Measurements from ENCODE around the gene BRINP3.

The BRINP3 gene

GRCh38 chr1:190312763-190313162 is 164.9 kb downstream of the BRINP3 start:
- DNase-seq: no peak

GRCh38 chr1:190303501-190303900 is 174.2 kb downstream of the BRINP3 start:
- no peak for DNase-seq

GRCh38 chr1:190296453-190296852 is 181.2 kb downstream of the BRINP3 start:
- DNase-seq: no peak

- no peak for DNase-seq
These were observed 187.8 kb downstream of the BRINP3 start for GRCh38 chr1:190289897-190290296.

- no peak for DNase-seq
These were observed 191.6 kb downstream of the BRINP3 start for GRCh38 chr1:190286111-190286510.

- DNase-seq: no peak
These were observed 200.6 kb downstream of the BRINP3 start for GRCh38 chr1:190277107-190277506.

GRCh38 chr1:190274721-190275120 is 202.9 kb downstream of the BRINP3 start:
- DNase-seq: no peak

- no peak for DNase-seq
These were observed 204.5 kb downstream of the BRINP3 start for GRCh38 chr1:190273161-190273560.

GRCh38 chr1:190262538-190262937 is 215.1 kb downstream of the BRINP3 start:
- DNase-seq: no peak

- DNase-seq: no peak
These were observed 218.2 kb downstream of the BRINP3 start for GRCh38 chr1:190259424-190259823.

GRCh38 chr1:190258003-190258402 is 219.7 kb downstream of the BRINP3 start:
- no peak for DNase-seq

- DNase-seq: no peak
These were observed 225.6 kb downstream of the BRINP3 start for GRCh38 chr1:190252046-190252445.

GRCh38 chr1:190250368-190250767 is 227.3 kb downstream of the BRINP3 start:
- no peak for DNase-seq

- DNase-seq: no peak
These were observed 233.3 kb downstream of the BRINP3 start for GRCh38 chr1:190244406-190244805.

GRCh38 chr1:190243056-190243455 is 234.6 kb downstream of the BRINP3 start:
- no peak for DNase-seq

- no peak for DNase-seq
These were observed 251.7 kb downstream of the BRINP3 start for GRCh38 chr1:190226006-190226405.

GRCh38 chr1:190212450-190212849 is 265.2 kb downstream of the BRINP3 start:
- no peak for DNase-seq

- DNase-seq: no peak
These were observed 269.9 kb downstream of the BRINP3 start for GRCh38 chr1:190207733-190208132.

GRCh38 chr1:190205713-190206112 is 272.0 kb downstream of the BRINP3 start:
- DNase-seq: no peak

- no peak for DNase-seq
These were observed 281.6 kb downstream of the BRINP3 start for GRCh38 chr1:190196020-190196419.

- DNase-seq: no peak
These were observed 284.1 kb downstream of the BRINP3 start for GRCh38 chr1:190193508-190194115.

- no peak for DNase-seq
These were observed 285.0 kb downstream of the BRINP3 start for GRCh38 chr1:190192627-190193026.

GRCh38 chr1:190183588-190183987 is 294.1 kb downstream of the BRINP3 start:
- DNase-seq: no peak

- DNase-seq: no peak
These were observed 297.8 kb downstream of the BRINP3 start for GRCh38 chr1:190179817-190180216.

GRCh38 chr1:190178827-190179226 is 298.8 kb downstream of the BRINP3 start:
- no peak for DNase-seq

- no peak for DNase-seq
These were observed 300.1 kb downstream of the BRINP3 start for GRCh38 chr1:190177555-190177954.
